HepG2 (cell line): ENCODE data around the gene ASPHD1. TPM values are rescaled to one million over a fixed set of nuclear protein-coding genes. Genes with fewer than 3 reads are reported as not detected.

ENCODE experiments used
- ARNT ChIP-seq: fragments of 450-650 bp; IDR thresholded peaks from 2 replicates; pipeline ENCODE4 v1.6.1; 2017
- FOXC1 ChIP-seq: sonication (generic); formaldehyde crosslinking; IDR thresholded peaks from 2 replicates; pipeline ENCODE4 v1.8.0; 2022; ENCODE audit warnings: mild to moderate bottlenecking, missing genetic modification reagents, borderline replicate concordance
- MAZ ChIP-seq, 2 experiments: sonication (generic) in 1 of 2; formaldehyde crosslinking in 1 of 2; IDR thresholded peaks; 2 replicates each; pipeline versions ENCODE4 v1.5.0 to v1.6.1; 2012 to 2020; ENCODE audit warnings: low read depth in 2 of 2, mild to moderate bottlenecking in 2 of 2, borderline replicate concordance in 1 of 2, improper control_type of control experiment in 1 of 2, low read length in 1 of 2, missing genetic modification reagents in 1 of 2, moderate library complexity in 1 of 2
- MIER3 ChIP-seq: IDR thresholded peaks from 2 replicates; pipeline ENCODE4 v1.6.1; 2016; ENCODE audit warnings: missing compliant biosample characterization, borderline replicate concordance
- SCMH1 ChIP-seq: sonication (generic); formaldehyde crosslinking; IDR thresholded peaks from 2 replicates; pipeline ENCODE4 v1.9.0; 2021; ENCODE audit warnings: missing genetic modification reagents, mild to moderate bottlenecking, borderline replicate concordance
- SMAD9 ChIP-seq: sonication (generic); formaldehyde crosslinking; IDR thresholded peaks from 2 replicates; pipeline ENCODE4 v1.5.1; 2020; ENCODE audit warnings: mild to moderate bottlenecking, missing genetic modification reagents
- SMYD3 ChIP-seq: sonication (generic); formaldehyde crosslinking; IDR thresholded peaks from 2 replicates; pipeline ENCODE4 v1.8.1; 2023; ENCODE audit warnings: mild to moderate bottlenecking, missing genetic modification reagents
- ZBTB38 ChIP-seq: sonication (generic); formaldehyde crosslinking; IDR thresholded peaks from 2 replicates; pipeline ENCODE4 v1.5.1; 2020; ENCODE audit warnings: mild to moderate bottlenecking, missing genetic modification reagents
- ZFY ChIP-seq: sonication (generic); formaldehyde crosslinking; IDR thresholded peaks from 2 replicates; pipeline ENCODE4 v1.4.0; 2020; ENCODE audit warnings: missing genetic modification reagents
- ZKSCAN5 ChIP-seq: sonication (generic); formaldehyde crosslinking; IDR thresholded peaks from 2 replicates; pipeline ENCODE4 v1.5.1; 2020; ENCODE audit warnings: mild to moderate bottlenecking, missing genetic modification reagents
- ZMYM2 ChIP-seq: sonication (generic); formaldehyde crosslinking; IDR thresholded peaks from 2 replicates; pipeline ENCODE4 v1.8.0; 2022; ENCODE audit warnings: mild to moderate bottlenecking, missing genetic modification reagents
- ZNF207 ChIP-seq: fragments of 450-650 bp; IDR thresholded peaks from 2 replicates; pipeline ENCODE4 v1.6.1; 2016; ENCODE audit warnings: antibody characterized with exemption, borderline replicate concordance
- ZNF260 ChIP-seq: sonication (generic); formaldehyde crosslinking; IDR thresholded peaks from 2 replicates; pipeline ENCODE4 v1.4.0; 2020; ENCODE audit warnings: missing genetic modification reagents, low read depth, mild to moderate bottlenecking, borderline replicate concordance
- ZNF383 ChIP-seq: sonication (generic); formaldehyde crosslinking; IDR thresholded peaks from 2 replicates; pipeline ENCODE4 v1.4.0; 2020; ENCODE audit warnings: missing genetic modification reagents, mild to moderate bottlenecking, borderline replicate concordance
- ZNF432 ChIP-seq: sonication (generic); formaldehyde crosslinking; IDR thresholded peaks from 2 replicates; pipeline ENCODE4 v1.5.0; 2020; ENCODE audit warnings: missing genetic modification reagents, mild to moderate bottlenecking, borderline replicate concordance
- ZNF567 ChIP-seq: sonication (generic); formaldehyde crosslinking; IDR thresholded peaks from 2 replicates; pipeline ENCODE4 v1.8.1; 2023; ENCODE audit warnings: mild to moderate bottlenecking, missing genetic modification reagents, borderline replicate concordance
- ZNF724P ChIP-seq: sonication (generic); formaldehyde crosslinking; IDR thresholded peaks from 2 replicates; pipeline ENCODE4 v1.8.0; 2022; ENCODE audit warnings: missing genetic modification reagents, borderline replicate concordance
- ZNF83 ChIP-seq: sonication (generic); formaldehyde crosslinking; IDR thresholded peaks from 2 replicates; pipeline ENCODE4 v1.4.0; 2020; ENCODE audit warnings: missing genetic modification reagents, mild to moderate bottlenecking, borderline replicate concordance
- polyA plus RNA-seq, 8 experiments: library from polyadenylated mRNA; depleted of rRNA in 3 of 8; stranded (reverse) in 7 of 8; unstranded in 1 of 8; fragments of >200 nt; fragmentation: Illumina TruSeq in 4 of 8; extraction: Trizol in 4 of 8; gene quantifications; 2 replicates each; pipeline versions ENCODE4 v1.2.1 to v1.2.3, GENCODE V29; 2011 to 2016; ENCODE audit warnings: low read depth in 4 of 8, missing spikeins in 1 of 8, mixed read lengths in 1 of 8; ENCODE audit not compliant: insufficient read depth in 1 of 8
- total RNA-seq, 5 experiments: library from RNA; depleted of rRNA; stranded (reverse); fragments of >200 nt; fragmentation: Illumina TruSeq; extraction: Trizol; gene quantifications; 2 replicates each; pipeline ENCODE4 v1.2.3, GENCODE V29; 2016; ENCODE audit warnings: low read depth in 1 of 5
- TF ChIP-seq, protein P1 (sequence below): sonication (generic); formaldehyde crosslinking; IDR thresholded peaks from 2 replicates; pipeline ENCODE4 v1.4.0; 2020; ENCODE audit warnings: mild to moderate bottlenecking, missing genetic modification reagents
- TF ChIP-seq, protein P2 (sequence below): sonication (generic); formaldehyde crosslinking; IDR thresholded peaks from 2 replicates; pipeline ENCODE4 v1.8.0; 2022; ENCODE audit warnings: mild to moderate bottlenecking, missing genetic modification reagents, borderline replicate concordance
- TF ChIP-seq, protein P3 (sequence below): sonication (generic); formaldehyde crosslinking; IDR thresholded peaks from 2 replicates; pipeline ENCODE4 v1.4.0; 2020; ENCODE audit warnings: missing genetic modification reagents
- TF ChIP-seq, protein P4 (sequence below): sonication (generic); formaldehyde crosslinking; IDR thresholded peaks from 2 replicates; pipeline ENCODE4 v1.5.0; 2020; ENCODE audit warnings: mild to moderate bottlenecking, missing genetic modification reagents
- TF ChIP-seq, protein P5 (sequence below): sonication (generic); formaldehyde crosslinking; IDR thresholded peaks from 2 replicates; pipeline ENCODE4 v1.8.1; 2023; ENCODE audit warnings: mild to moderate bottlenecking, missing genetic modification reagents

Gene ASPHD1
- total and polyA plus RNA-seq, 2 of the 13 experiments (the other 11 are each of a cell fraction or from before 2014, with no cell fraction given) = 13.1 to 19.7 TPM

DNA sequence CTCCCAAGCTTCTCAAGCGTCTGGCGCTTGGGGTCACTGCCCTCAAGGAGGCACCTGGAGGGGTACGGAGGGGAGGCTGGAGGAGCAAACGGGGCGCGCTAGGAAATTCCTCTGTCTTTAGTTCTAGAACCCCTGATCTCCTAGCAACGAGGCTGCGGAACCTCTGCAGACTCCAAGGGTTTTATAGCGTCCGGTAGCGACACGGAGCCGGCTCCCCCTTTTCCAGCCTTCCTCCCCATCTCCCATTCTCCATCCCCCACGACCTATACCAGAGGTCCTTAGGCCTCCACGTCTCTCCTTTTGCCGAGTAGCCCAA is 36.7 kb upstream of the ASPHD1 start (continued):
- no peak for TF ChIP-seq ZMYM2 (CRISPR knock-in tag)
- TF ChIP-seq SMAD9 (CRISPR knock-in tag) = no peak
- TF ChIP-seq, protein P1, sequence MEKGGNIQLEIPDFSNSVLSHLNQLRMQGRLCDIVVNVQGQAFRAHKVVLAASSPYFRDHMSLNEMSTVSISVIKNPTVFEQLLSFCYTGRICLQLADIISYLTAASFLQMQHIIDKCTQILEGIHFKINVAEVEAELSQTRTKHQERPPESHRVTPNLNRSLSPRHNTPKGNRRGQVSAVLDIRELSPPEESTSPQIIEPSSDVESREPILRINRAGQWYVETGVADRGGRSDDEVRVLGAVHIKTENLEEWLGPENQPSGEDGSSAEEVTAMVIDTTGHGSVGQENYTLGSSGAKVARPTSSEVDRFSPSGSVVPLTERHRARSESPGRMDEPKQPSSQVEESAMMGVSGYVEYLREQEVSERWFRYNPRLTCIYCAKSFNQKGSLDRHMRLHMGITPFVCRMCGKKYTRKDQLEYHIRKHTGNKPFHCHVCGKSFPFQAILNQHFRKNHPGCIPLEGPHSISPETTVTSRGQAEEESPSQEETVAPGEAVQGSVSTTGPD (CRISPR knock-in tag) = no peak
- TF ChIP-seq ZNF567 (CRISPR knock-in tag) = no peak
- no peak for TF ChIP-seq FOXC1 (CRISPR knock-in tag)
- TF ChIP-seq, protein P2, sequence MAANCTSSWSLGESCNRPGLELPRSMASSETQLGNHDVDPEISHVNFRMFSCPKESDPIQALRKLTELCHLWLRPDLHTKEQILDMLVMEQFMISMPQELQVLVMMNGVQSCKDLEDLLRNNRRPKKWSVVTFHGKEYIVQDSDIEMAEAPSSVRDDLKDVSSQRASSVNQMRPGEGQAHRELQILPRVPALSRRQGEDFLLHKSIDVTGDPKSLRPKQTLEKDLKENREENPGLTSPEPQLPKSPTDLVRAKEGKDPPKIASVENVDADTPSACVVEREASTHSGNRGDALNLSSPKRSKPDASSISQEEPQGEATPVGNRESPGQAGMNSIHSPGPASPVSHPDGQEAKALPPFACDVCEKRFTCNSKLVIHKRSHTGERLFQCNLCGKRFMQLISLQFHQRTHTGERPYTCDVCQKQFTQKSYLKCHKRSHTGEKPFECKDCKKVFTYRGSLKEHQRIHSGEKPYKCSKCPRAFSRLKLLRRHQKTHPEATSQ (CRISPR knock-in tag) = no peak
- TF ChIP-seq, protein P3, sequence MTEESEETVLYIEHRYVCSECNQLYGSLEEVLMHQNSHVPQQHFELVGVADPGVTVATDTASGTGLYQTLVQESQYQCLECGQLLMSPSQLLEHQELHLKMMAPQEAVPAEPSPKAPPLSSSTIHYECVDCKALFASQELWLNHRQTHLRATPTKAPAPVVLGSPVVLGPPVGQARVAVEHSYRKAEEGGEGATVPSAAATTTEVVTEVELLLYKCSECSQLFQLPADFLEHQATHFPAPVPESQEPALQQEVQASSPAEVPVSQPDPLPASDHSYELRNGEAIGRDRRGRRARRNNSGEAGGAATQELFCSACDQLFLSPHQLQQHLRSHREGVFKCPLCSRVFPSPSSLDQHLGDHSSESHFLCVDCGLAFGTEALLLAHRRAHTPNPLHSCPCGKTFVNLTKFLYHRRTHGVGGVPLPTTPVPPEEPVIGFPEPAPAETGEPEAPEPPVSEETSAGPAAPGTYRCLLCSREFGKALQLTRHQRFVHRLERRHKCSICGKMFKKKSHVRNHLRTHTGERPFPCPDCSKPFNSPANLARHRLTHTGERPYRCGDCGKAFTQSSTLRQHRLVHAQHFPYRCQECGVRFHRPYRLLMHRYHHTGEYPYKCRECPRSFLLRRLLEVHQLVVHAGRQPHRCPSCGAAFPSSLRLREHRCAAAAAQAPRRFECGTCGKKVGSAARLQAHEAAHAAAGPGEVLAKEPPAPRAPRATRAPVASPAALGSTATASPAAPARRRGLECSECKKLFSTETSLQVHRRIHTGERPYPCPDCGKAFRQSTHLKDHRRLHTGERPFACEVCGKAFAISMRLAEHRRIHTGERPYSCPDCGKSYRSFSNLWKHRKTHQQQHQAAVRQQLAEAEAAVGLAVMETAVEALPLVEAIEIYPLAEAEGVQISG (CRISPR knock-in tag) = peak; percentile 2; the same call in 1 of the 2 replicates
- no peak for TF ChIP-seq ARNT
- no peak for TF ChIP-seq MAZ (IDR thresholded peaks at IDR 0.05; ENCODE audit: borderline replicate concordance, low read depth, low read length)
- TF ChIP-seq MAZ (CRISPR knock-in tag; IDR thresholded peaks at IDR 0.05; ENCODE audit: low read depth) = no peak
- TF ChIP-seq, protein P4, sequence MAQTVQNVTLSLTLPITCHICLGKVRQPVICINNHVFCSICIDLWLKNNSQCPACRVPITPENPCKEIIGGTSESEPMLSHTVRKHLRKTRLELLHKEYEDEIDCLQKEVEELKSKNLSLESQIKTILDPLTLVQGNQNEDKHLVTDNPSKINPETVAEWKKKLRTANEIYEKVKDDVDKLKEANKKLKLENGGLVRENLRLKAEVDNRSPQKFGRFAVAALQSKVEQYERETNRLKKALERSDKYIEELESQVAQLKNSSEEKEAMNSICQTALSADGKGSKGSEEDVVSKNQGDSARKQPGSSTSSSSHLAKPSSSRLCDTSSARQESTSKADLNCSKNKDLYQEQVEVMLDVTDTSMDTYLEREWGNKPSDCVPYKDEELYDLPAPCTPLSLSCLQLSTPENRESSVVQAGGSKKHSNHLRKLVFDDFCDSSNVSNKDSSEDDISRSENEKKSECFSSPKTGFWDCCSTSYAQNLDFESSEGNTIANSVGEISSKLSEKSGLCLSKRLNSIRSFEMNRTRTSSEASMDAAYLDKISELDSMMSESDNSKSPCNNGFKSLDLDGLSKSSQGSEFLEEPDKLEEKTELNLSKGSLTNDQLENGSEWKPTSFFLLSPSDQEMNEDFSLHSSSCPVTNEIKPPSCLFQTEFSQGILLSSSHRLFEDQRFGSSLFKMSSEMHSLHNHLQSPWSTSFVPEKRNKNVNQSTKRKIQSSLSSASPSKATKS = no peak
- TF ChIP-seq ZFY (CRISPR knock-in tag) = no peak
- no peak for TF ChIP-seq SMYD3 (CRISPR knock-in tag)
- TF ChIP-seq ZNF260 = no peak
- 0 out of 2 replicates have a peak, but pooled peaks have one; percentile 13 for TF ChIP-seq ZNF83 (CRISPR knock-in tag)
- TF ChIP-seq ZKSCAN5 (CRISPR knock-in tag) = no peak
- TF ChIP-seq, protein P5, sequence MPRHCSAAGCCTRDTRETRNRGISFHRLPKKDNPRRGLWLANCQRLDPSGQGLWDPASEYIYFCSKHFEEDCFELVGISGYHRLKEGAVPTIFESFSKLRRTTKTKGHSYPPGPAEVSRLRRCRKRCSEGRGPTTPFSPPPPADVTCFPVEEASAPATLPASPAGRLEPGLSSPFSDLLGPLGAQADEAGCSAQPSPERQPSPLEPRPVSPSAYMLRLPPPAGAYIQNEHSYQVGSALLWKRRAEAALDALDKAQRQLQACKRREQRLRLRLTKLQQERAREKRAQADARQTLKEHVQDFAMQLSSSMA (CRISPR knock-in tag) = no peak
- no peak for TF ChIP-seq ZNF432 (CRISPR knock-in tag)
- TF ChIP-seq ZNF724P = no peak
- no peak for TF ChIP-seq SCMH1
- TF ChIP-seq ZNF207 = no peak
- no peak for TF ChIP-seq ZNF383 (CRISPR knock-in tag)
- 0 out of 2 replicates have a peak, but pooled peaks have one; percentile 2 for TF ChIP-seq MIER3 (CRISPR knock-in tag)
- no peak for TF ChIP-seq ZBTB38 (CRISPR knock-in tag)
